ENCODE results near the gene SRMS.

SRMS gene

GRCh38 chr20:63580796-63581461, 33.4 kb upstream of the SRMS start:
- no peaks in the 10 kb centered on the region for H4K20me1 ChIP-seq (ENCODE audit: low read depth, low read length)
- no peaks in the 10 kb centered on the region for H3K9me2 ChIP-seq (replicated peaks; ENCODE audit: insufficient read depth, low read length)
- no peaks in the 10 kb centered on the region for H3K36me3 ChIP-seq (ENCODE audit: low read length)
- TF ChIP-seq CTCF (IDR thresholded peaks at IDR 0.05; ENCODE audit: insufficient read depth, low read length, poor library complexity, severe bottlenecking) = peak; percentile 22
- TF ChIP-seq EZH2phosphoT487 (conservative IDR thresholded peaks at IDR 0.05; ENCODE audit: low read length) = no peak
- H3K79me2 ChIP-seq (ENCODE audit: insufficient read depth, low read length) = no peaks in the 10 kb centered on the region
- H3K27ac ChIP-seq (ENCODE audit: low read depth, low read length) = no peak overlapping the region
- no peaks in the 10 kb centered on the region for H3K27me3 ChIP-seq (ENCODE audit: low read length)
- H3K9ac ChIP-seq (ENCODE audit: low read length) = no peak overlapping the region
- no peak overlapping the region for H2AFZ ChIP-seq (ENCODE audit: low read depth, low read length, severe bottlenecking)
- no peaks in the 10 kb centered on the region for H3F3A ChIP-seq (ENCODE audit: insufficient read depth)
- no peaks in the 10 kb centered on the region for H3K9me3 ChIP-seq (ENCODE audit: insufficient read depth, low read length)
- no peak overlapping the region for H3K4me3 ChIP-seq (ENCODE audit: insufficient read depth, low read length, poor library complexity, severe bottlenecking)
- no peak overlapping the region for H3K4me2 ChIP-seq (ENCODE audit: low read depth, low read length, poor library complexity, severe bottlenecking)

- Histone ChIP-seq H3K4me2 (ENCODE audit: low read depth, low read length, poor library complexity, severe bottlenecking) (no peak overlapping the region), H3K27me3 (ENCODE audit: low read length) (no peaks in the 10 kb centered on the region), H4K20me1 (ENCODE audit: low read depth, low read length) (no peaks in the 10 kb centered on the region)
Measured at GRCh38 chr20:63579017-63579694, 31.6 kb upstream of the SRMS start.

GRCh38 chr20:63578224-63579016, 30.9 kb upstream of the SRMS start:
- H3K9ac ChIP-seq (ENCODE audit: low read length) = no peak overlapping the region
- peak; percentile 38 for TF ChIP-seq CTCF (IDR thresholded peaks at IDR 0.05; ENCODE audit: insufficient read depth, low read length, poor library complexity, severe bottlenecking)
- no peak for TF ChIP-seq EZH2phosphoT487 (conservative IDR thresholded peaks at IDR 0.05; ENCODE audit: low read length)
- no peaks in the 10 kb centered on the region for H3K79me2 ChIP-seq (ENCODE audit: insufficient read depth, low read length)
- no peak overlapping the region for H2AFZ ChIP-seq (ENCODE audit: low read depth, low read length, severe bottlenecking)
- no peak overlapping the region for H3K27ac ChIP-seq (ENCODE audit: low read depth, low read length)
- H3K4me3 ChIP-seq (ENCODE audit: insufficient read depth, low read length, poor library complexity, severe bottlenecking) = no peak overlapping the region
- no peaks in the 10 kb centered on the region for H3K9me2 ChIP-seq (replicated peaks; ENCODE audit: insufficient read depth, low read length)
- H3K36me3 ChIP-seq (ENCODE audit: low read length) = no peaks in the 10 kb centered on the region
- no peaks in the 10 kb centered on the region for H3K9me3 ChIP-seq (ENCODE audit: insufficient read depth, low read length)
- no peaks in the 10 kb centered on the region for H3F3A ChIP-seq (ENCODE audit: insufficient read depth)
- H4K20me1 ChIP-seq (ENCODE audit: low read depth, low read length) = no peaks in the 10 kb centered on the region
- no peak overlapping the region for H3K4me2 ChIP-seq (ENCODE audit: low read depth, low read length, poor library complexity, severe bottlenecking)
- H3K27me3 ChIP-seq (ENCODE audit: low read length) = no peaks in the 10 kb centered on the region

More at GRCh38 chr20:63579017-63579694, 31.6 kb upstream of the SRMS start:
- Histone ChIP-seq H3K36me3 (ENCODE audit: low read length) (no peaks in the 10 kb centered on the region), H3K4me3 (ENCODE audit: insufficient read depth, low read length, poor library complexity, severe bottlenecking) (no peak overlapping the region), H3K27ac (ENCODE audit: low read depth, low read length) (no peak overlapping the region), H3K9me2 (replicated peaks; ENCODE audit: insufficient read depth, low read length) (no peaks in the 10 kb centered on the region), H3K9me3 (ENCODE audit: insufficient read depth, low read length) (no peaks in the 10 kb centered on the region), H2AFZ (ENCODE audit: low read depth, low read length, severe bottlenecking) (no peak overlapping the region), H3K79me2 (ENCODE audit: insufficient read depth, low read length) (no peaks in the 10 kb centered on the region), H3K9ac (ENCODE audit: low read length) (no peak overlapping the region), H3F3A (ENCODE audit: insufficient read depth) (no peaks in the 10 kb centered on the region)
- no peak for TF ChIP-seq CTCF (IDR thresholded peaks at IDR 0.05; ENCODE audit: insufficient read depth, low read length, poor library complexity, severe bottlenecking)
- TF ChIP-seq EZH2phosphoT487 (conservative IDR thresholded peaks at IDR 0.05; ENCODE audit: low read length) = no peak

All from SU-DHL-6 (cell line).